Measurements from ENCODE around the gene NPIPA1.
"Not testable (repeated sequence)": the region's sequence is repeated elsewhere in the genome, so short reads cannot be mapped to it uniquely, and the experiment has no call there.

NPIPA1 gene

DNA sequence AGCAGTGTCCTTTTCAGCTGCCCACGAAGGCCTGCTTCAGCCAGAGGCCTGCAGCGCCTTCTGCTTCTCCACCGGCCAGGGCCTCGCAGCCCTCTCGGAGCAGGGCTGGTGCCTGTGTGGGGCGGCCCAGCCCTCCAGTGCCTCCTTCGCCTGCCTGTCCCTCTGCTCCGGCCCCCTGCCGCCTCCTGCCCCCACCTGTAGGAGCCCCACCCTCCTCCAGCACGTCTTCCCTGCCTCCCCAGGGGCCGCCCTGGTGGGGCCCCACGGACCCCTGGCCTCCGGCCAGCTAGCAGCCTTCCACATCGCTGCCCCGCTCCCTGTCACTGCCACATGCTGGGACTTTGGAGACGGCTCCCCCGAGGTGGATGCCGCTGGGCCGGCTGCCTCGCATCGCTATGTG, 18.7 kb upstream of the NPIPA1 start:
- H2AFZ ChIP-seq (ENCODE audit: low read length, unreplicated experiment); H3K4me1 ChIP-seq (ENCODE audit: control insufficient read depth, insufficient read depth, low read length, unreplicated experiment); H3K36me3 ChIP-seq (ENCODE audit: insufficient read depth, low read length); H3K27ac ChIP-seq (ENCODE audit: low read depth, low read length); H3K4me3 ChIP-seq (ENCODE audit: low read depth, low read length); H3K27me3 ChIP-seq (ENCODE audit: insufficient read depth, low read length); H3K79me2 ChIP-seq (ENCODE audit: control insufficient read depth, insufficient read depth, low read length, unreplicated experiment): not testable (repeated sequence)

- H3K4me3 ChIP-seq (ENCODE audit: low read depth, low read length) = not testable (repeated sequence)
Observed at GRCh38 chr16:14919837-14920600, 17.2 kb upstream of the NPIPA1 start.

DNA sequence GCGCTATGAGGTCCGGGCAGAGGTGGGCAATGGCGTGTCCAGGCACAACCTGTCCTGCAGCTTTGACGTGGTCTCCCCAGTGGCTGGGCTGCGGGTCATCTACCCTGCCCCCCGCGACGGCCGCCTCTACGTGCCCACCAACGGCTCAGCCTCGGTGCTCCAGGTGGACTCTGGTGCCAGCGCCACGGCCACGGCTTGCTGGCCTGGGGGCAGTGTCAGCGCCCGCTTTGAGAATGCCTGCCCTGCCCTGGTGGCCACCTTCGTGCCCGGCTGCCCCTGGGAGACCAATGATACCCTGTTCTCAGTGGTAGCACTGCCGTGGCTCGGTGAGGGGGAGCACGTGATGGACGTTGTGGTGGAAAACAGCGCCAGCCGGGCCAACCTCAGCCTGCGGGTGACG, 15.0 kb upstream of the NPIPA1 start:
- H3K79me2 ChIP-seq (ENCODE audit: control insufficient read depth, insufficient read depth, low read length, unreplicated experiment); H3K36me3 ChIP-seq (ENCODE audit: insufficient read depth, low read length); H3K27ac ChIP-seq (ENCODE audit: low read depth, low read length); H3K4me1 ChIP-seq (ENCODE audit: control insufficient read depth, insufficient read depth, low read length, unreplicated experiment); H3K4me3 ChIP-seq (ENCODE audit: low read depth, low read length); H3K27me3 ChIP-seq (ENCODE audit: insufficient read depth, low read length); H2AFZ ChIP-seq (ENCODE audit: low read length, unreplicated experiment): not testable (repeated sequence)

More at GRCh38 chr16:14919837-14920600, 17.2 kb upstream of the NPIPA1 start:
- not testable (repeated sequence) for H3K36me3 ChIP-seq (ENCODE audit: insufficient read depth, low read length); H3K27me3 ChIP-seq (ENCODE audit: insufficient read depth, low read length); H2AFZ ChIP-seq (ENCODE audit: low read length, unreplicated experiment); H3K4me1 ChIP-seq (ENCODE audit: control insufficient read depth, insufficient read depth, low read length, unreplicated experiment); H3K27ac ChIP-seq (ENCODE audit: low read depth, low read length); H3K79me2 ChIP-seq (ENCODE audit: control insufficient read depth, insufficient read depth, low read length, unreplicated experiment)

DNA sequence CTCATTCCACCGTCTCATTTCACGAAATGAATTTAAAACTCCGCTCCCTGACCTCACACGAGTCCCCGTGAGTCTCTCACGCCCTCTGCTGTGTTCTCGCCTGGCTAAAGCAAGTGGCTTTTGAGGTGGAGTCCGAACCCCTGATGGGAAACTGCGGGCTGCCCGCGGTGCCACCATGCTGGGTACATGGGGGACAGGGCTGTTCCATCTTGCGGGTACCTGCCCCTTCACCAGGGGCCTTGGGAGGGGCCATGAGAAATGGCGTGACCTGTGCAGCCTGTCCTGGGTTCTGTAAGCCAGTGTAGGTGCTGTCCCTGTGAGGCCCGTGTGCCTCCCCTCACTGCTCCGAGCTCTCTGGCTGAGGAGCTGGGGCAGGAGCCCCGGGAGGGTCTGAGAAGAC, 14.3 kb upstream of the NPIPA1 start:
- H3K27ac ChIP-seq (ENCODE audit: low read depth, low read length); H3K36me3 ChIP-seq (ENCODE audit: insufficient read depth, low read length); H3K79me2 ChIP-seq (ENCODE audit: control insufficient read depth, insufficient read depth, low read length, unreplicated experiment); H2AFZ ChIP-seq (ENCODE audit: low read length, unreplicated experiment); H3K4me3 ChIP-seq (ENCODE audit: low read depth, low read length); H3K27me3 ChIP-seq (ENCODE audit: insufficient read depth, low read length); H3K4me1 ChIP-seq (ENCODE audit: control insufficient read depth, insufficient read depth, low read length, unreplicated experiment): not testable (repeated sequence)

- H3K4me1 ChIP-seq (ENCODE audit: control insufficient read depth, insufficient read depth, low read length, unreplicated experiment); H3K27ac ChIP-seq (ENCODE audit: low read depth, low read length); H3K27me3 ChIP-seq (ENCODE audit: insufficient read depth, low read length); H2AFZ ChIP-seq (ENCODE audit: low read length, unreplicated experiment); H3K36me3 ChIP-seq (ENCODE audit: insufficient read depth, low read length); H3K4me3 ChIP-seq (ENCODE audit: low read depth, low read length); H3K79me2 ChIP-seq (ENCODE audit: control insufficient read depth, insufficient read depth, low read length, unreplicated experiment): not testable (repeated sequence)
Observed at GRCh38 chr16:14923394-14924088, 13.7 kb upstream of the NPIPA1 start.

GRCh38 chr16:14924359-14924758, 12.9 kb upstream of the NPIPA1 start:
- H2AFZ ChIP-seq (ENCODE audit: low read length, unreplicated experiment); H3K27me3 ChIP-seq (ENCODE audit: insufficient read depth, low read length); H3K36me3 ChIP-seq (ENCODE audit: insufficient read depth, low read length); H3K4me1 ChIP-seq (ENCODE audit: control insufficient read depth, insufficient read depth, low read length, unreplicated experiment); H3K79me2 ChIP-seq (ENCODE audit: control insufficient read depth, insufficient read depth, low read length, unreplicated experiment); H3K4me3 ChIP-seq (ENCODE audit: low read depth, low read length); H3K27ac ChIP-seq (ENCODE audit: low read depth, low read length): not testable (repeated sequence)

DNA sequence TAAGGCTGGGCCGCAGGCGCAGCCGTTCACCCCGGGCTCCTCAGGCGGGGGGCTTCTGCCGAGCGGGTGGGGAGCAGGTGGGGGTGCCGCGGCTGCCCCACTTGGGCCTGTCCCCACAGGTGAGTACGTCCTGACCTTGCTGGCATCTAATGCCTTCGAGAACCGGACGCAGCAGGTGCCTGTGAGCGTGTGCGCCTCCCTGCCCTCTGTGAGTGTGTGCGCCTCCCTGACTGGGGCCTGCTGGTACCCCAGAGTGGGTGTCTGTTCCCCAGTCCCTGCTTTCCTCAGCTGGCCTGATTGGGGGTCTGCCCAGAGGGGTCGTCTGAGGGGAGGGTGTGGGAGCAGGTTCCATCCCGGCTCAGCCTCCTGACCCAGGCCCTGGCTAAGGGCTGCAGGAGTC, 12.3 kb upstream of the NPIPA1 start:
- not testable (repeated sequence) for H3K4me3 ChIP-seq (ENCODE audit: low read depth, low read length); H3K79me2 ChIP-seq (ENCODE audit: control insufficient read depth, insufficient read depth, low read length, unreplicated experiment); H3K36me3 ChIP-seq (ENCODE audit: insufficient read depth, low read length); H3K27ac ChIP-seq (ENCODE audit: low read depth, low read length); H3K27me3 ChIP-seq (ENCODE audit: insufficient read depth, low read length); H3K4me1 ChIP-seq (ENCODE audit: control insufficient read depth, insufficient read depth, low read length, unreplicated experiment); H2AFZ ChIP-seq (ENCODE audit: low read length, unreplicated experiment)

- H3K79me2 ChIP-seq (ENCODE audit: control insufficient read depth, insufficient read depth, low read length, unreplicated experiment); H3K27me3 ChIP-seq (ENCODE audit: insufficient read depth, low read length); H2AFZ ChIP-seq (ENCODE audit: low read length, unreplicated experiment); H3K4me1 ChIP-seq (ENCODE audit: control insufficient read depth, insufficient read depth, low read length, unreplicated experiment); H3K27ac ChIP-seq (ENCODE audit: low read depth, low read length); H3K4me3 ChIP-seq (ENCODE audit: low read depth, low read length); H3K36me3 ChIP-seq (ENCODE audit: insufficient read depth, low read length): not testable (repeated sequence)
Observed at GRCh38 chr16:14928064-14928714, 9.1 kb upstream of the NPIPA1 start.

DNA sequence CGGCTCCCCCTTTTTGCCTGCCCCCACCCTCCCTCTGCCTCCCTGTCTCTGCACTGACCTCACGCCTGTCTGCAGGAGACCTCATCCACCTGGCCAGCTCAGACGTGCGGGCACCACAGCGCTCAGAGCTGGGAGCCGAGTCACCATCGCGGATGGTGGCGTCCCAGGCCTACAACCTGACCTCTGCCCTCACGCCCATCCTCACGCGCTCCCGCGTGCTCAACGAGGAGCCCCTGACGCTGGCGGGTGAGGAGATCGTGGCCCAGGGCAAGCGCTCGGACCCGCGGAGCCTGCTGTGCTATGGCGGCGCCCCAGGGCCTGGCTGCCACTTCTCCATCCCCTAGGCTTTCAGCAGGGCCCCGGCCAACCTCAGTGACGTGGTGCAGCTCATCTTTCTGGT, 8.1 kb upstream of the NPIPA1 start:
- not testable (repeated sequence) for H3K36me3 ChIP-seq (ENCODE audit: insufficient read depth, low read length); H2AFZ ChIP-seq (ENCODE audit: low read length, unreplicated experiment); H3K27me3 ChIP-seq (ENCODE audit: insufficient read depth, low read length); H3K79me2 ChIP-seq (ENCODE audit: control insufficient read depth, insufficient read depth, low read length, unreplicated experiment); H3K27ac ChIP-seq (ENCODE audit: low read depth, low read length); H3K4me3 ChIP-seq (ENCODE audit: low read depth, low read length); H3K4me1 ChIP-seq (ENCODE audit: control insufficient read depth, insufficient read depth, low read length, unreplicated experiment)

DNA sequence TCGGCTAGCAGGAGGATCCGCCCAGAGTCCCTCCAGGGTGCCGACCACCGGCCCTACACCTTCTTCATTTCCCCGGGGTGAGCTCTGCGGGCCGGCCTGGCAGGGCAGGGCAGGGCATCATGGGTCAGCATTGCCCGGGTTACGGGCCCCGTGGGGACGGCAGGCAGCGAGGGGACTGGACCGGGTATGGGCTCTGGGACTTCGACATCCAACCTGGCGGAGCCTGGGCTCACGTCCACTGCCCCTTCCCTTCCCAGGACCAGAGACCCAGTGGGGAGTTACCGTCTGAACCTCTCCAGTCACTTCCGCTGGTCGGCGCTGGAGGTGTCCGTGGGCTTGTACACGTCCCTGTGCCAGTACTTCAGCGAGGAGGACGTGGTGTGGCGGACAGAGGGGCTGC, 7.0 kb upstream of the NPIPA1 start:
- not testable (repeated sequence) for H3K4me1 ChIP-seq (ENCODE audit: control insufficient read depth, insufficient read depth, low read length, unreplicated experiment); H3K27me3 ChIP-seq (ENCODE audit: insufficient read depth, low read length); H3K79me2 ChIP-seq (ENCODE audit: control insufficient read depth, insufficient read depth, low read length, unreplicated experiment)

GRCh38 chr16:14930971-14931370, 6.3 kb upstream of the NPIPA1 start:
- not testable (repeated sequence) for H3K4me1 ChIP-seq (ENCODE audit: control insufficient read depth, insufficient read depth, low read length, unreplicated experiment)

More for the DNA sequence above, 7.0 kb upstream of the NPIPA1 start:
- not testable (repeated sequence) for H2AFZ ChIP-seq (ENCODE audit: low read length, unreplicated experiment); H3K4me3 ChIP-seq (ENCODE audit: low read depth, low read length); H3K27ac ChIP-seq (ENCODE audit: low read depth, low read length); H3K36me3 ChIP-seq (ENCODE audit: insufficient read depth, low read length)

More at GRCh38 chr16:14930971-14931370, 6.3 kb upstream of the NPIPA1 start:
- not testable (repeated sequence) for H3K27me3 ChIP-seq (ENCODE audit: insufficient read depth, low read length); H2AFZ ChIP-seq (ENCODE audit: low read length, unreplicated experiment); H3K36me3 ChIP-seq (ENCODE audit: insufficient read depth, low read length); H3K79me2 ChIP-seq (ENCODE audit: control insufficient read depth, insufficient read depth, low read length, unreplicated experiment); H3K27ac ChIP-seq (ENCODE audit: low read depth, low read length); H3K4me3 ChIP-seq (ENCODE audit: low read depth, low read length)
